Retinal pigment epithelial cell (primary cell): ENCODE results near the gene PDE11A.

Experiments used
- DNase-seq: peaks from one replicate; pipeline ENCODE4 v3.0.0-alpha.2; 2010; ENCODE audit warnings: low read depth
- H3K4me3 ChIP-seq: 2 replicates; pipeline ENCODE4 v1.5.1; 2011; ENCODE audit warnings: mild to moderate bottlenecking, low read length, control low read depth, moderate library complexity
- CTCF ChIP-seq: conservative IDR thresholded peaks from 2 replicates; pipeline ENCODE4 v1.5.1; 2011; ENCODE audit warnings: low read depth, low read length, control low read depth, inconsistent platforms

Gene PDE11A

GRCh38 chr2:177753682-177754491 lies 318.7 kb downstream of the PDE11A start:
- no peak for DNase-seq
- no peak for TF ChIP-seq CTCF
- no peak overlapping the region for H3K4me3 ChIP-seq

- TF ChIP-seq CTCF = no peak
- no peak overlapping the region for H3K4me3 ChIP-seq
- no peak for DNase-seq
These were observed 324.2 kb downstream of the PDE11A start for GRCh38 chr2:177748360-177748759.

- DNase-seq = no peak
- no peak for TF ChIP-seq CTCF
- no peak overlapping the region for H3K4me3 ChIP-seq
These were observed 325.2 kb downstream of the PDE11A start for GRCh38 chr2:177747384-177747783.

GRCh38 chr2:177746358-177746757 lies 326.2 kb downstream of the PDE11A start:
- DNase-seq = no peak
- no peak for TF ChIP-seq CTCF
- H3K4me3 ChIP-seq = no peak overlapping the region

GRCh38 chr2:177745531-177745930 lies 327.0 kb downstream of the PDE11A start:
- no peak overlapping the region for H3K4me3 ChIP-seq
- TF ChIP-seq CTCF = no peak
- DNase-seq = no peak

GRCh38 chr2:177742851-177743250 lies 329.7 kb downstream of the PDE11A start:
- DNase-seq = no peak
- no peak for TF ChIP-seq CTCF

GRCh38 chr2:177741866-177742265 lies 330.7 kb downstream of the PDE11A start:
- DNase-seq = no peak
- no peak for TF ChIP-seq CTCF
- no peak overlapping the region for H3K4me3 ChIP-seq

More at GRCh38 chr2:177742851-177743250, 329.7 kb downstream of the PDE11A start:
- no peak overlapping the region for H3K4me3 ChIP-seq
